GM19043 (cell line): Measurements from ENCODE around the gene ALDH3B2.
"Not testable (repeated sequence)": the region's sequence is repeated elsewhere in the genome, so short reads cannot be mapped to it uniquely, and the experiment has no call there.

Experiments used
- ATAC-seq: cut with Tn5 transposase; IDR thresholded peaks from one replicate; pipeline ENCODE4 v1.9.1; 2021; ENCODE audit warnings: low read depth; ENCODE audit not compliant: unreplicated experiment

ALDH3B2 gene

GRCh38 chr11:67662835-67663531 lies 11.4 kb downstream of the ALDH3B2 start:
- no peak for ATAC-seq

GRCh38 chr11:67662142-67662834 lies 12.1 kb downstream of the ALDH3B2 start:
- no peak for ATAC-seq

DNA sequence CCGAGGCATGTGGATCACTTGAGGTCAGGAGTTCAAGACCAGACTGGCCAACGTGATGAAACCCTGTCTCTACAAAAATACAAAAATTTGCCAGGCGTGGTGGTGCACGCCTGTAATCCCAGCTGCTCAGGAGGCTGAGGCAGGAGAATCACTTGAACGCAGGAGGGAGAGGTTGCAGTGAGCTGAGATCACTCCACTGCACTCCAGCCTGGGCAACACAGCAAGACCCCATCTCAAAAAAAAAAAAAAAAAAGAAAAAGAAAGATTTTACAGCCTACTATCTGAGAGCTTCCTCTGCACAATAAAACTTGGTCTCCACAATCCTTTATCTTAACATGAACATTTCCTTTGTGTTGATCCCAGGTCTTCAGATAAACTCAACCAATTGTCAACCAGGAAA lies 13.7 kb downstream of the ALDH3B2 start:
- ATAC-seq, result not testable (repeated sequence)

DNA sequence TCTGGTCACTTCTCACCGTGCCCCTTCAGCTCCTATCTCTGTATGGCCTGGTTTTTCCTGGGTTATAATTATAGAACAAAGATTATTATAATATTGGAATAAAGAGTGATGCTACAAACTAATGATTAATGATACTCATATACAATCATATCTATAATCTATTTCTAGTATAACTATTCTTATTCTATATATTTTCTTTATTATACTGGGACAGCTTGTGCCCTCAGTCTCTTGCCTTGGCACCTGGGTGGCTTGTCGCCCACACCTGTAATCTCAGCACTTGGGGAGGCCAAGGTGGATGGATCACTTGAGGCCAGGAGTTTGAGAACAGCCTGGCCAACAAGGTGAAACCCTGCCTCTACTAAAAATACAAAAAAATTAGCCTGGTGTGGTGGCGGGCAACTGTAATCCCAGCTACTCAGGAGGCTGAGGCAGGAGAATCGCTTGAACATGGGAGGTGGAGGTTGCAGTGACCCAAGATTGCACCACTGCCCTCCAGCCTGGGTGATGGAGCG lies 14.7 kb downstream of the ALDH3B2 start:
- ATAC-seq, result not testable (repeated sequence)

GRCh38 chr11:67657300-67657699 lies 17.1 kb downstream of the ALDH3B2 start:
- ATAC-seq, result no peak

DNA sequence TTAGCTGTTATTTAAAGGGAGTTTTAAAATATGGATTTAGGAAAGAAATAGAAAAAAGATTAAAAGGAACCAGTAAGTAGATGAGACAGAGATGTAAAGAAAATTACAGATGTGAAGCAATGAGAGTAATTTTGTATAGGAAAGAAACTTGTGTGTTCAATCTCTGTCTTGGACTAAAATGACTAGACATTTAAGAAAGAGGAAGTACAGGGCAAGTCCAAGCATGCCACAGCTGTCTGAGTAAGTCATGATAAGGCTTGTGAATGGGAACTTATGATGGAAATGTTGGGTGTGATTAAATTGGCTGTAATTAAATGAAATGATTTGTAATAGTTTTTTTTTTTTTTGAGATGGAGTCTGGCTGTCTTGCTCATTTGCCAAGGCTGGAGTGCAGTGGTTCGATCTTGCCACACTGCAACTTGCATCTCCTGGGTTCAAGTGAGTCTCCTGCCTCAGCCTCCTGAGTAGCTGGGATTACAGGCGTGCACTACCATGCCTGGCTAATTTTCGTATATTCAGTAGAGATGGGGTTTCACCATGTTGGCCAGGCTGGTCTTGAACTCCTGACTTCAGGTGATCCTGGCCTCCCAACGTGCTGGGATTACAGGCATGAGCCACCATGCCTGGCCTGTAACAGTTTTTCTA lies 18.0 kb downstream of the ALDH3B2 start:
- no peak for ATAC-seq

DNA sequence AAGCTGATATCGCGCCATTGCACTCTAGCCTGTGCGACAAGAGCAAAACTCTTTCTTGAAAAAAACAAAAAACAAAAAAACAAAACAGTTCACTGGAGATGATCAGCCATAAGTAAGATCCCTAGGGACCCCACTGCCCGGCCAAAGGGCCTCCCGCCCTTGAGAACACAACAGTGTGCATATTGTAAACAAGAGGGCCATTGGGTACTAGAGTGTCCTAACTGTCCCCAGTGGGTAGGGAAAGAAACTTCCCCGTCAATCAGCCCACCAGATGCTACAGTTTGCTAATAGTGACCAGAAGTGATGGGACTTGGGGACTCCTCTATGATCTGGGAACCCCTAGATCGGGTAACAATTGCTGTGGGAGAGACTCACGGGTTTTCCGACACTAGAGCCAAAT lies 20.2 kb downstream of the ALDH3B2 start:
- ATAC-seq, result no peak

DNA sequence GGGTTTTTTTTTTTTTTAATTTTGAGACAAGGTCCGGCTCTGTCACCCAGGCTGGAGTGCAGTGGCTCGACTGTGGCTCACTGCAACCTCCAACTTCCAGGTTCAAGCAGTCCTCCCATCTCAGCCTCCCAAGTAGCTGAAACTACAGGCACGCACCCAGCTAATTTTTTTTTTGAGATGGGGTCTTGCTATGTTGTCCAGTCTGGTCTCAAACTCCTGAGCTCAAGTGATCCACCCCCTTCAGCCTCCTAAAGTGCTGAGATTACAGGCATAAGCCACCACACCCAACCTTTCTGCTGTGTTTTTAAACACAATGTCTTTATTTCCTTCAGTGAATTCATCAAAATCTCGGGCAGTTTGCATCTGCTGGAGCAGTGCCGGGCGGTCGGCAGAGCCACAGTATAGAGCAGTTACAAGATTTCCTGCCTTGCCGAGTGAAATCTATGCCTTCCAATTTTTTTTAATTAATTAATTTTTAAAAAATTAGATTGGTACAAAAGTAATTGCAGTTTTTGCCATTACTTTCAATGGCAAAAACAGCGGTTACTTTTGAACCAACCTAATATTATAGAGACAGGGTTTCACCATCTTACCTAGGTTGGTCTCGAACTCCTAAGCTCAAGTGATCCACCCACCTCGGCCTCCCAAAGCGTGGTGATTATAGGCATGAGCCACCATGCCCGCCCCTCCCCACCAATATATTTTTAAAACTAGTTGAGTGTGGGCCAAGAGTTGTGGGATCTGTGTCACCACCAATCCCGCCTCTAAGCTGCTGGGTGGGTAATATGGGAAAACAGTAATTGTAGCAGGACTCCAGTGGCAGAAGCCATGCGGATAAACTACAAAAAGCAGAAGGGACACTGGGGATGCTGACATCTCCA lies 21.2 kb downstream of the ALDH3B2 start:
- no peak for ATAC-seq

- no peak for ATAC-seq
Measured at GRCh38 chr11:67651976-67652781, 22.2 kb downstream of the ALDH3B2 start.

DNA sequence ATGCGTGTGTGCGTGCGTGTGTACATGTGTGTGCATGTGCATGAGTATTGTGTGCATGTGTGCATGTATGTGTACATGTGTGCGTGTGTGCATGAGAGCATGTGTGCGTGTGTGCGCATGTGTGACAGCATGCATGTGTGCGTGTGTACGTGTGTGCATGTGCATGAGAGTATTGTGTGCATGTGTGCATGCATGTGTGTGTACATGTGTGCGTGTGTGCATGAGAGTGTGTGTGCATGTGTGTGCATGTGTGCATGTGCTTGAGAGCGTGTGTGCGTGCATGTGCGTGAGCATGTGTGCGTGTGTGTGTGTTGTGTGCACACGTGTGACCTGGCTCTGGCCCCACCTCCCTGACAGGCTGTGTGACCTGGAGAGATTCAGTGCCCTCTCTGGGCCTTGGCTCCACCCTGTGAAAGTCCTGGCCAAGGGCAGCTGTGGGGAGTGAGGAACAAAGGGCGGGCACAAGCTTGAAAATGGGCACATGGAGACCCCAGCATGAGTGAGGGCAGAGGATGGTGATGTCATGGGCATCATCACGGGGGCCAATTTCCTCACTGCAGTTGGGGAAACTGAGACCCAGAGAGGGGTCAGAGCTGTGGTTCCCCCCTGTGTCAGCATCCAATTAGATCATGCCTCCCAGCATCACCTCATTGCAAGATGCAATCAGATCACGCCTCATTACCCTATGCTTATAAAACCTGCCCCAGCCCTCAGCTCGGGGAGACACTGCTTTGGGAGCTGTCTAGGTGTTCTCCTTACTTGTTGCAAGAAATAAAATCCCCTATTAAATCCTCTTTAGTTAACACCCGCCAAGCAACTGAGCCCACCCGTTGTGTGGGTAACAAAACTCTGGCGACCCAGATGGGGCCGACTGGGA lies 24.6 kb downstream of the ALDH3B2 start:
- ATAC-seq, result no peak

DNA sequence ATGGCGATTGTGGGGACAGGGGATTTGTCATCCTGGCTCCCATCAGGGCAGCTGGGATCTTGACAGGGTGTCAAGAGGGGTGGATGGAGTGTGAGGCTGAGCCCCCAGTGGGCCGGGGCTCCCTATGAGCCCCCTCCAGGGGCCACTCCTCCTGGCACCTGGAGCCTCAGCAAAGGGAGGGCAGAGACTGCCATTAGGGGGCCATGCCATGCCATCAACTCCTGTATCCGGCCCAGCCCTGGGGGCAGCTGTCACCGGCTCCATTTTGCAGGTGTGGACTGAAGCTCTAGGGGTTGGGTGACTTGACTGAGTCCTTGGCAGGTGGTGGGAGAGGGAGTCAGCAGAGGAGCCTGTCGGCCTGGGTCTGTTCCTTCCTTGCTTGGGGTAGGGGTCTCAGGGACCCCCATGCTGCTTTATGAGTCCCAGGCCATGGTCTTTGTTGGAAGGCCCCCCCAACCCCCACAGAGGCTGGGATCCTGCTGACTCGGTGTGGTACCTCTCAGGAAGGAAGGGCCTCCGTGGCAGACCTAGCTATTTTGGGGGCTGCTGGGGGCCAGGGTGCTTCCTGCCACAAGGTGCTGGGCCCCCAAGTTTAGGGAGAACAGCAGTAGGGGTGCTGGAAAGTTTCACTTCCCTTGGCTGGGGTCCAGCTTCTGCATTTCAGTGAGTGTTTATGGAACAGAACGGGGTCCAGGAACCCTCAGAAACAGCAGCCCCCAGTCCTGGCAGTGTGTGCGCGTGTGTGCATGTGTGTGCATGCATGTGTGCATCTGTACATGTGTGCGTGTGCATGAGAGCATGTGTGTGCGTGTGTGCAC lies 25.4 kb downstream of the ALDH3B2 start:
- no peak for ATAC-seq

- ATAC-seq, result no peak
Measured at GRCh38 chr11:67648140-67648795, 26.2 kb downstream of the ALDH3B2 start.

GRCh38 chr11:67647471-67647870 lies 27.0 kb downstream of the ALDH3B2 start:
- no peak for ATAC-seq

- no peak for ATAC-seq
Measured at GRCh38 chr11:67646535-67647336, 27.7 kb downstream of the ALDH3B2 start.

DNA sequence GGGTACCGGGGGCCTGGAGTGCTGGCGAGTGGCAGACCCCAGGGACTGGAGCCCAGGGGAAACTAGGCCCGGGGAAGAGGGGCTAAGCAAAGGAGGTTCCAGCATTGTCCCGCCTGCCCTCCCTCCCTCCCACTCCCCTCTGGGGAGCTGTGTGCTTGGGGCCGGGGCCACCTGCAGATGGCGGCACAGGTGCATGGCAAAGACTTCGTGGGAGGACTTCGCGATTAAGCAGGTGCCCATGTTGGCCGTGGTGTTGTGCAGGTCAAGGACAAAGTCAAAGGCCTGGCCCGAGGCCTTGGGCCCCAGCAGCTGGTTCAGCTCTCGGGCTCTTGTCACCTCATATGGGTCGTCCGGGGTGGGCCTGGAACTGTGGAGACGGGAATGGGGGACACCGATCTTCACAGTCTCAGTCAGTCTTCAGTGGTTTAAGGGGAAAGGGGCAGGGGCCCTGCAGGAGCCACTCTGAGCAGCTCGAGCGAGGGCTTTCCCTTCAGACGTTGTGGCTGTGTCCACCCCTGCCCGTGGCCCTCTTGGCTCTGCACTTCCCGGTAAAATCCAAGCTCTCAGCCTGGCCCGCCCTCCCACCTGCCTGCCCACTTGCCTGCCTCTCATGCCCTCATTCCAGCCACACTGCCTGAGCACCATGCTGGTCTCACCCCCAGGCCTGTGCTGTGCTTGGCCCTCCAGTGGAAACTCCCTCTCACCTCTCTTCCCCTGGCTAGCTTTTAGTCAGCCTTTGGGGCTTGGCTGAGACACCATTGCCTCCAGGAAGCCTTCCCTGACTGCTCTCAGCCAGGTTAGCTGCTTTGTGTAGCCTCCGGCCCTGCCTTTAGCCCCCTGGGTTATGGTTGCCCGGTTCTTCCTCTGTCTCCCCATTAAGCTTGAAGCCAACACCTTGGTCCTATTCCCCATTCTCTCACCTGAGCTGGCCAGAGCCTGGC lies 28.6 kb downstream of the ALDH3B2 start:
- ATAC-seq, result no peak
